Pons (tissue), 1 donor: ENCODE data around the gene SLC46A1.

Experiments
- DNase-seq: peaks from one replicate; pipeline ENCODE4 v3.0.0-alpha.2; 2016; ENCODE audit warnings: low spot score

Gene SLC46A1

DNA sequence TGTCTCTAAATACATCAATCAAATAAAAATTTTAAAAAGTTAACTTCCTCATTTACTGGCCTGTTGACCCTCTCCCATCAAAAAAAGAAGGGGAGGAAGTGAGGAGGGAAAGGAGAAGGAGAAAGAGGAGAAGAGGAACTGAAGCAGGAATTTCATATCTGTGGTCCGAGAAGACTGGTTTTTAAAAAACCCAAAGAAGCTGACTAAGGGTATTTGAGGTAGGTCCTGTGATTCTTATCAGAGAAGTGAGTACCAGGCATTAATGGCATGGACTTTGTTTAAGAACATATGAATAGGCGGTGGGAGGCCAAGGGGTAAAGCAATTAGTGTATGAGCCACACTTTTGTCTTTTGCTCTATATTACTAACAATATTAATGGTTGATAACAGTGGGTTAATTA is 2.0 kb downstream of the SLC46A1 start:
- DNase-seq: peak; percentile 53

DNA sequence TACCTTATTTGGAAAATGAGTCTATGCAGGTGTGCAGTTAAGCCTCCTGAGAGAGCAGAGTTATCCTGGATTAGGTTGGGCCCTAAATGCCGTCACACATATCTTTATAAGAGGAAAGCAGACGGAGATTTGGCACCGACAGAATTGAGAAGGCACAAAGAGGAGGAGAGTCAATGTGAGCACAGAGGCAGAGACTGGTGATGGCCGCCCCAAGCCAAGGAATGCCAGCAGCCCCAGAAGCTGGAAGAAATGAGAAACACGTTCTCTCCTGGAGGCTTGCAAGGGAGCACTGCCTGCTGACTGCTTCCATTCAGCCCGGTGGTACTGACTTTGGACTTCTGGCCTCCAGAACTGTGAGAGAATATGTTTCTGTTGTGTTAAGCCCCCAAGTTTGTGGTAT is 3.2 kb downstream of the SLC46A1 start:
- no peak for DNase-seq

DNA sequence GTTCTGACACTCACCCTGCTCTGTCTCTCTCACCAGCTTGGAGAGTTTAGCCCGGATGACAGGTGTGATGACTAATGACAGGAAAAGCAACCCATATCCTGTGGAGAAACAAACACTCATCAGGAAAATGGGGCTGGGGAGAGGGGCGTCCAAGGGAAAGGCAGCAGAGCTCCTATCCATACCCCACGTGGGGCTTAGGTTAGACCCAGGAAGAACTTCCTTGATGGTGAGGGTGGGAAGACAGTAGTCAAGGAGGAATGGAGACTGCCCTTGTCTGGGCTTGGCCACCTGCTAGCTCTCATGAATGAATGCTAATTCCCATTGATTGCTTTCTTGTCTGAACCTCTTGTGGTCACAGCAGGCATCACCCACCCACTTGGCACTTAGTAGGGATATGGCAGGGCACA is 3.8 kb downstream of the SLC46A1 start:
- DNase-seq: no peak

DNA sequence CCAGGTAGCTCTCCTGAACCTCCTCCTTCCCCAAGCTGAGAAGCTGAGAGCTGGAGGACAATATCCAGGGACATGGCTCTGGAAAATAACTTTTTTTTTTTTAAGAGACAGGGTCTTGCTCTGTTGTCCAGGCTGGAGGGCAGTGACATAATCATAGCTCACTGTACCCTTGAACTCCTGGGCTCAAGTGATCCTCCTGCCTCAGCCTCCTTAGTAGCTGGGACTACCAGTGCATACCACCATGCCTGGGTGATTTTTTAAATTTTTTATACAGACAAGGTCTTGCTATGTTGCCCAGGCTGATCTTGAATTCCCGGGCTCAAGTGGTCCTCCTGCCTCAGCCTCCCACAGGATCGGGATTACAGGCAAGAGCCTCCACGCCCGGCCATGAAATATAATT is 6.2 kb downstream of the SLC46A1 start:
- DNase-seq: no peak

DNA sequence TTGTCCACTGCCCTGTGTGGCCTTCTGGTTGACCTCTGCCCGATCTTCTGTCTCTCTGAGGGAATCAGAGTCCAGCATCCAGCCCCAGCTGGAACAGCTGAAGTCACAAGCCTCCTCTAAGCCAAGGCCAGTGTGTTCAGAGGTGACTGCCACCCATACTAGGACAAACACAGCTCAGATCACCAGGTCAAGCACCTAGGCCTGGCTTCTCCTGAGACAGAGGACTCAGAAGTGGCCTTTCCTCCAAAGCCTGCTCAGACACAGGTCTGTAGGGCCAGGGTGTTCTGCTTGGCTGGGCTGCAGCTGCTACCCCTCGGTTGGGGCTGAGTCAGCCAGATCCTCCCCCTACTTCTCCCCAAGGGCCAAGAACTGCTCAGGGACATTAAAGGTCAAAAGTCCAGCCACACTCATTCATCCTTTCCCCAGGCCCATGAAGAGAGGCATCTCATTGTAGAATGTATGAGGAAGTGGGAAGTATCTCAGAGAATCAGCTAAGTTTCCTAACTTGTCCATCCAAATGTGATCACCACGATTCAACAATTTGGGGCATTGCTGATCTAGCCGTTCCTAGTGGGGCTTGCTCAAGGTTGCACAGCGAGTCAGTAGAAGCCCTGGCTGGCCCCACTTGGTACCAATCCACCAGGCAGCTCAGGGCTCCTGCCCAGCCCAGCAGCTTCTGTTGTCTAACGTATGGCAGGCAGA is 7.6 kb downstream of the SLC46A1 start:
- DNase-seq: no peak

DNA sequence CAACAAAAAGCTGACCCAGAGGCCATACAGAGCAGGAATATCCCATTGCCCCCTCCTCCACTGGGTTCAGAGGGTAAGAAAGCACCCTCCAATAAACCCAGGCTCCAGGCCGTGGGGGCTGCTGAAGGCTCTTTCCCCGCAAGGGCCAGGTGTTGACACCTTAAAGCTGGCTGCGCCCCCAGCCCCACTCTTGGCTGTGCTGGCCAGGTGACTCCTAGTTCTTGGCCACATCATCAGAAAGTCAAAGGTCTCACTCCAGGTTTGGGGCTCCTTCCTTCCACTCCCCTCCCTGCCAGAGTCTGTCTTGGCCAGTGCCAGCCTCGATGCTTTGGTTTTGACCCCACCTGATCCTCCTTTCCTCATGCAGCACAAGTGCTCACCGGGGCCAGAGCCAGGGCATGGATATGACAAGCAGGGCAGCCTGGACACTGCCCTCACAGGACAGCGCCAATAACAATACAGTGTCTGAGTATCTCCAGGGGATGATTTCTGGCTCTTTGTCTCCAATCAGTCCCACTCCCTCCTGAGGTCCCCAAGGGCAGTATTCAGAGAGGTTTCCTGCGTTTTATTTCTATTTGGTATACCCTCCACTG is 8.2 kb downstream of the SLC46A1 start:
- no peak for DNase-seq

DNA sequence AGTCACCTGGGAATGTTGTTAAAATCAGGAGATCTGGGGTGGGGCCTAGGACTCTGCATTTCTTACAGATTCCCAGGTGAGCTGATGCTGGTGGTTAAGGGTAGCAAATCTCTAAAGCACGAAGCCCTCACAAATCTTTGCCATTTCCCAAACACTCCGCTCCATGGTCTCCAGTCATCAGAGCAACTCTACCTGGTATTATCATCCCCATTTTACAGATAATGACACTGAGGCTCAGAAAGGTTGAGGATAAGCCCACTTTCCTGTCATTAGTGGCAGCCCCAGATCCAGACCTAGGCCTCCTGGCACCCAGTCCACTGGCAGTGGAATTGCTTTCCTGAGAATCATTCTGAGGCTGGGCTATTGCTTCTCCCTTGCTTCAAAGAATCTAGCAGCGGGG is 8.7 kb downstream of the SLC46A1 start:
- no peak for DNase-seq

DNA sequence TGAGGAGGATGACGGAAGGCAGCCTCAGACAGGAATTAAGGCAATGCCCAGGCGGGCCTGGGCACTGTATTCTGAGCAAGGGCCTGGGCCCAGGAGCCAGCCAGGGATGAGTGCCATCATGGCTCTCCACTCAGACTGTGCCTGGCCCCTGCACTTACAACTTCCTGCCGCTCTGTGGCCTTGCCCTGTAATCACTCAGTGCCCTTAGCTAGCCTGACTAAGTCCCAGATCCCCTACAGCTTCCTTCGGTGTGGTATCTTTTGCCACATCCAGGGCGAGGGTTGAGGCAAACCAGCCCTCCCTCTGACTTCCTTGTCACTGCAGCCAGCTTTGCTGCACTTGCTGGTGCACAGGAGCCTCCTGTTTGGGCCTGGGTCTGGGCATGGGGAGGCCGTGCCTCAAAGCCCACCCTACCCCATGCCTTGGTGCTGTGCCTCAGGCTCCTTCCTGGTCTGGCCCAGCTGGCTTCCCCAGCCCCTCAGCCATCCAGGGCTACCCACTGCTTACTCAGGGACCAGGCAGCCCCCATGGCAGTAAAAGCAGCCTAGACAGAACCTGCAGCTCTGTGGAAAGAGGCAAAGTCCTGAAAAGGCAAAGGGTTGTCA is 9.3 kb downstream of the SLC46A1 start:
- no peak for DNase-seq

DNA sequence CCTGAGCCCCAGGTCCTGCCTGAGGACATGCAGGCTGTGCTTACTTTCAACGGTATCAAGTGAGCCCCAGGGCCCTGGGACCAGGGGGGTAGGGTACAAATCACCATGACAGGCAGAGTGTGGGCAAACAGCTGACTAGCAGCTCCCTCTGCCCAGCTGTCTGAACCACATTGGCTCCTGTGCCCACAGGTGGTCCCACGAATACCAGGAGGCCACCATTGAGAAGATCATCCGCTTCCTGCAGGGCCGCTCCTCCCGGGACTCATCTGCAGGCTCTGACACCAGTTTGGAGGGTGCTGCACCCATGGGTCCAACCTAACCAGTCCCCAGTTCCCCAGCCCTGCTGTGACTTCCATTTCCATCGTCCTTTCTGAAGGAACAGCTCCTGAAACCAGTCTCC is 10.0 kb downstream of the SLC46A1 start:
- DNase-seq: no peak

DNA sequence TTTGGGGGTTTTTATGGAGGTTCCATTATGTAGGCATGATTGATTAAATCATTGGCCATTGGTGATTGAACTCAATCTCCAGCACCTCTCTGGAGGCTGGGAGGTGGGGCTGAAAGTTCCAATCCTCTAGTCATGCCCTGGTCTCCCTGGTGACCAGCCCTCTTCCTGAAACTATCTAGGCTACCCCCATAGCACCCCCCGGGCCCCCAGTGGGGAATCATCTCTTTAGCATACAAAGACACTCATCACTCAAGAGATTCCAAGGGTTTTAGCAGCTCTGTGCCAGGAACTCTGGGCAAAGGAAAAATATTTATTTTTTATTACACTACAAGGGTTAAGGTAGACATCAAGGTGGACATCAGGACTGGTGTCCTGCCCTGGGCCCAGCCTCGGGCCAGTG is 10.6 kb downstream of the SLC46A1 start:
- DNase-seq: no peak

DNA sequence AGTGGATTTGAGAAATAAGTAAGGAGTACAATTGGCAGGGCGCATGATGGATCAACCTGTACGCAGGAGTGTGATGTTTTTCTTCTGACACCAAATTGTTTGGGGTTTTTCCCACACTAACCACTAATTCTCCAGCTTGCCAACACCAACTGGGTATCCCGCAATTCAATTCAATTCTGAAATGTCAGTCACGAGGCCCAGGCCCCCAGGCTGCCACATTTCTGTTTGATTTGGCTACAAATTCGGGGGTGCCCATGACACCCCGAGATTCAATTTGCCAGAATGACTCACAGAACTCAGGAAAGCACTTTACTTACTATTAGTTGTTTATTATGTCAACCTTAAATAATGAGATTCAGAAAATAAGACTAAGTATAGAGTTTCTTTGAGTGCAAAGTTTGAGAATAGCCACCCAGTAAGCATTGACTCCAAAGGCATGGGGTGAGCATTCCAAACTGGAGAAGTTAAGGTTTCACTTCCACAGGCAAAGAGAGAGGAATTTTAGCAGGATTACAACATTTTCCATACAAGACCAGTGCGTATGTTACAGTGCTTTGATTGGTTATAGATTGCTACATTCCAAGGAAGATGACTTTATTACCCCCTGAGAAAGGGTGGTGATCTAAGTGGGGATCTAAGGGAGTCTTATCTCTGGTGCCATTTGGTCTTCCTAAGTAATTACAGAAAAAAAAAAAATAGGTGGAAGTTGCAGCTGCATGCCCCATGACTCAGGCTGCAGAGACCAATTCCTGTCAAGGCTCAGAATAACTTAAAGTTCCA is 11.5 kb downstream of the SLC46A1 start:
- no peak for DNase-seq

DNA sequence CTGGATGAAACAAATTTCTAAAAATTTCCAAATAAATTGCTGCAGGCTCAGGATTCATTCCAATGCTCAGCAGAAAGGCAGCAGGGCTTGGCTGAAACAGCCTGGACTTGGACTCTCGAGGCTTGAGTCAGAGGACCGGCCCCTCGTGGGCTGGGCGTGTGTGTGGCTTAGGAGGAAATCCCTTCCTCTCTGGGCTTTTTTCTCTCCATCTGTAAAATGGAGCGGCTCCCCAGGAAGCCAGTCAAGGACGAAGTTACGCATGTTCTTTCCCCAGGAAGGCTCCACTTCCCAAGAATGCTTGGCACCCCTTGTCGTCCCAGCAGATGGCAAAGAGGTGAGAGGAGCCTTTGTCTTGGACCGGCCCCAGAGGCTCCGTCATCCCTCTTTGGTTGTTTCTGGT is 13.5 kb downstream of the SLC46A1 start:
- DNase-seq: no peak

DNA sequence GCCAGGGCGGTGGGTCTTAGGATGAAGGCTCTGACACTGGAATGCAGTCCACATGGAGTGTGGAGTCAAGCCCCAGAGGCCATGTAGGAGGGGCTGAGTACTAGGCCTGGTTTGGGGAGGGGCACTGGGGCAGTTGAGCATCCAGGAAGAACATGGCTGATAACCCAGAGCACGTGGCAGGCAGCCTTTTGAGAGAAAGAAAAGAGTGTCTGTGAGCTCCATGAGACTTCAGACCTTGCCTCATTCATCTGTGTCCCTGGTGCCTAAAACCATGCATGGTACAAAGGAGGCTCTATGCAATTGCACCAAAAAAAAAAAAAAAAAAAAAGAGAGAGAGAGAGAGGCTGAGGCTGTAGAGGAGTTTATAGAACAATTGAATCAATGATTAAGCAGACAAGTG is 14.6 kb downstream of the SLC46A1 start:
- no peak for DNase-seq

DNA sequence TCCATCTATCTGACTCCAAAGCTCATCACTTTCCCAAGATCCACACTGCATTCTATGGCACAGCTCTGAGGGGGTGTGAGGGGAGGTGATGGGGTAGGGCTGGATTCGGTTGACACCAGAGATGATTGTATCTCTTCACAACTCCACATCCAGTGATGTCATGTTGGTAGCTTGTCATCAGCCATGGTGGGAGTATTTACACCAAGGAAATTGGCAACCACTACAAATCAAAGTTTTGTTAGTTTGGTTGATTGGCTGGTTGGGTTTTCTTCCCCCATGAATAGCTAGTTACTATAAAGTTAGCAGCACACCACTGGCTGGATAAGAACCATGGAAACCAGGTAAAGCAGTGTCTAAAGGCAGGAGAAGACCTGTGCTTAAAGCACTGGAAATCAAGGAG is 15.0 kb downstream of the SLC46A1 start:
- no peak for DNase-seq

DNA sequence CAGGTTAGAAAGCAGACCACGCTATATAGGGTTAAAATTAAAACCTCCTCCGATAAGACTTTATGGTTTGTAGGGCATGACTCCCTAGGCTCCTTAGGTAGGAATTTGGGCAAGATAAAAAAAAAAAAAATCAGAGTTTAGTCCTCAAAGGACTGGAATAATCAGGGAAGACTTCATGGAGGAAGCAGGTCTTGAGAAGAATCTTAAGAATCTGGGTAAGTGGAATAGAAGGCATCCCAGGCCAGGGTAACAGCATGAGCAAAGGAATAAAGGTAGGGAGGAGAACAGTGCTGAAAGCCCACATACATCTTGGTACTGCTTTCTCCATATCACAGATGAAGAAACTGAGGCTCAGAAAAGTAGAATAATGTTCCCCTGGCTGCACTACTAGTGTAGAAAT is 15.4 kb downstream of the SLC46A1 start:
- no peak for DNase-seq

DNA sequence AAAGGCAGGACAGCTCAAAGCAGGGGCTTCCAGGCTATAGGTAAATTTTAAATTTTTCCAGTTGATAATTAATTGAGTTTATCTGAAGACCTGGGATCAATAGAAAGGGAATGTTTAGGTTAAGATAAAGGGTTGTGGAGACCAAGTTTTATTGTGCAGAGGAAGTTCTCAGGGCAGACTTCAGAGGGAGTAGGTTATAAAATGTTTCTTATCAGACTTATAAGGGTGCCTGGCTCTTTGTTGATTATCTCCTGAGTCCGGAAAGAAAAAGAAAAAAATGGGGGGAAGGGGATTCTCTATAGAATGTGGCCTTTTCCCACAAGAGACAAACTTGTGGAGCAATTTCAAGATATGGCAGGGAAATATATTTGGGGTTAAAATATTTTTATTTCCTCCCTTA is 15.9 kb downstream of the SLC46A1 start:
- DNase-seq: no peak

DNA sequence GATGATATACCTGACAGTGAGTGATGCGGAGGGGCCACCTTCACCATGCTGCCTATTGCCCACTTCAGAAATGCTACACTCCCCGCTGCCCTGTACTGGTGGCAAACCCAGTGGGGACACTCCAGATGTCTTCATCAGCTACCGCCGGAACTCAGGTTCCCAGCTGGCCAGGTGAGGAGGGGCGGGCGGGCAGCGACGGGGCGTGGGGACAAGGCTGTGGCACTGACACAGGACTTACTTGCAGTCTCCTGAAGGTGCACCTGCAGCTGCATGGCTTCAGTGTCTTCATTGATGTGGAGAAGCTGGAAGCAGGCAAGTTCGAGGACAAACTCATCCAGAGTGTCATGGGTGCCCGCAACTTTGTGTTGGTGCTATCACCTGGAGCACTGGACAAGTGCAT is 17.9 kb downstream of the SLC46A1 start:
- no peak for DNase-seq

DNA sequence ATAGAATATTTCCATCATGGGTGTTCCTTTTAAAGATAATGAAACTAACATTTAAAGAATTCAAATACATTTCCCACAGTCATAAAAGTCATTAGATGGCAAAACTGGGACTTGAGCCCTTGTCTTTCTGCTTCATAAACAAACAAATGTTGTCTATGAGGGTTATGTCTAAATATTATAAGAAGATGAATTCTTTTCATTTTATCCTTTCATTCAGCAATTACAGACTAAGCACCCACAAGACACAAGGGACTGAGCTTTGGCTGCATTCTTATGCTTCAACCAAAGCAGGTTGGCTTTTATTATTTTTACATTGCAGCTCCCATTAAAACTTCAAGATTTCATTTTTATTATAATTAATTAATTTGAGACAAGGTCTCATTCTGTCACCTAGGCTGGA is 19.6 kb downstream of the SLC46A1 start:
- no peak for DNase-seq

DNA sequence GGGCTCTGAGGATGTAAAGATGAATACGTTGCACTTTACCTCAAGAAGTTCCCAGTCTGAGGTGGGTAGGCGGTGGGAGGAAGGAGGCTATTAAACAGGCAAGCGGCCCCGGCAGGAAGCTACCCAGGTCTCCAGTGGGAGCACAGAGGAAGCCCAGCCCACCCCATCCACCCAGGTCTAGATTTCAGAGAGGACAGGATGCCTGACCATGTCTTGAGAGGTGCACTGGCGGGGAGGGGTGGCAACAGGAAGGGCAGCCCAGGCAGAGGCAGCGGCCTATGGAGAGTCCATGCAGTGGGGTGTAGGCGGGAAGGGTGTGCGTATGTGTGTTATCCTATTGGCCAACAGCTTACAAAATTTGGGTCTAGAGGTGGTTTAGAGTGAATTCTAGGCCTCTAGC is 20.6 kb downstream of the SLC46A1 start:
- DNase-seq: no peak

DNA sequence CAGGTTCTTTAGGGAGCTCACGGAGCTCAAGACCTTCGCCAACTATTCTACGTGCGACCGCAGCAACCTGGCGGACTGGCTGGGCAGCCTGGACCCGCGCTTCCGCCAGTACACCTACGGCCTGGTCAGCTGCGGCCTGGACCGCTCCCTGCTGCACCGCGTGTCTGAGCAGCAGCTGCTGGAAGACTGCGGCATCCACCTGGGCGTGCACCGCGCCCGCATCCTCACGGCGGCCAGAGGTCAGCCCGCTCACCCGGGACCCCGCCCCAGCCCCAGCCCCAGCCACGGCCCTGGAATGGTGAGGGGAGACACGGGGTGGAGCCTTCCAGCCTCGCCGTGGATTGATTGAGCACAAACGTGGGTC is 21.0 kb downstream of the SLC46A1 start:
- DNase-seq: no peak

DNA sequence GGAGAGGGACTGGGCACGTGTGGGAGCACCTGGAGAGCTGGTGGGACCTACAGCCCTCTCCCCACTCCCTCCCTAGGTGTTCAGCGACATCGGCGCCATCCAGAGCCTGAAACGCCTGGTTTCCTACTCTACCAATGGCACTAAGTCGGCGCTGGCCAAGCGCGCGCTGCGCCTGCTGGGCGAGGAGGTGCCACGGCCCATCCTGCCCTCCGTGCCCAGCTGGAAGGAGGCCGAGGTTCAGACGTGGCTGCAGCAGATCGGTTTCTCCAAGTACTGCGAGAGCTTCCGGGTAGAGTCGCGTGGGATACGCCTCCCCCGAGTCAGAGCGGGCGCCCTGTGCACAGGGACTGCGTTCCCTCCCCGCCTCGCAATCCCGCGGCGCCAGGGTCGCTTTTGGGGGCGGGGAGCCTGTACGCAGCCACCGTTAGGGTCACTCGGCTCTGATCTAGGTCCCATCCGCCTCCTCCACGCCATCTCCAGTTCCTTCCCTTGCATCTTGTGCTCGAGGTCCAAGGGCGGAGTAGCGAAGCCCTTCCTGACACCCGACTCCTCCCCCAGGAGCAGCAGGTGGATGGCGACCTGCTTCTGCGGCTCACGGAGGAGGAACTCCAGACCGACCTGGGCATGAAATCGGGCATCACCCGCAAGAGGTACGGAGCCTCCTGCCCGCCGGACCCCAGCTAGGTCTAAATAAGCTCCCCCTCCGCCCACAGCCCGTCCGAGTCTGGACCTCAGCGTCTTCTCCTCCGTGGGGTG is 21.6 kb downstream of the SLC46A1 start:
- no peak for DNase-seq

DNA sequence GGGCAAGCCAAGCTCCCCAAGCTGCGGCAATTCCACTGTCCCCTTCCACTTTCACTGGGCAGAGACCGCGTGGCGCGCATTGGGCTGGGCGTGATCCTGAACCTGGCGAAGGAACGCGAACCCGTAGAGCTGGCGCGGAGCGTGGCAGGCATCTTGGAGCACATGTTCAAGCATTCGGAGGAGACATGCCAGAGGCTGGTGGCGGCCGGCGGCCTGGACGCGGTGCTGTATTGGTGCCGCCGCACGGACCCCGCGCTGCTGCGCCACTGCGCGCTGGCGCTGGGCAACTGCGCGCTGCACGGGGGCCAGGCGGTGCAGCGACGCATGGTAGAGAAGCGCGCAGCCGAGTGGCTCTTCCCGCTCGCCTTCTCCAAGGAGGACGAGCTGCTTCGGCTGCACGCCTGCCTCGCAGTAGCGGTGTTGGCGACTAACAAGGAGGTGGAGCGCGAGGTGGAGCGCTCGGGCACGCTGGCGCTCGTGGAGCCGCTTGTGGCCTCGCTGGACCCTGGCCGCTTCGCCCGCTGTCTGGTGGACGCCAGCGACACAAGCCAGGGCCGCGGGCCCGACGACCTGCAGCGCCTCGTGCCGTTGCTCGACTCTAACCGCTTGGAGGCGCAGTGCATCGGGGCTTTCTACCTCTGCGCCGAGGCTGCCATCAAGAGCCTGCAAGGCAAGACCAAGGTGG is 24.7 kb downstream of the SLC46A1 start:
- DNase-seq: no peak
